Stimulated activated naive CD8-positive, alpha-beta T cell treated with anti-CD3 and anti-CD28 coated beads, Interleukin-15, Interleukin-2, amounts not matched to agents 100 U/mL and 50 U/mL, for 24 hours (primary cell): ENCODE results near the gene LRIG1.

Experiments used
- ATAC-seq: fragments of 150-1000 bp; cut with Tn5 transposase; one replicate; pipeline ENCODE4 v1.10.0; 2021
- DNase-seq: peaks from one replicate; pipeline ENCODE4 v3.0.0; 2021

The LRIG1 gene

GRCh38 chr3:66500576-66501482 is at the start of gene LRIG1:
LRIG1 (minus strand) TSS chr3:66501022; CDS start chr3:66500407, 615 bp downstream.
- peak; percentile 98 for DNase-seq
- ATAC-seq, result peak; percentile 99

- no peak for DNase-seq
- ATAC-seq, result no peak
Measured at GRCh38 chr3:66544619-66545429, 44.0 kb upstream of the LRIG1 start.

GRCh38 chr3:66542153-66542552 is 41.3 kb upstream of the LRIG1 start:
- no peak for DNase-seq
- ATAC-seq, result no peak

GRCh38 chr3:66539466-66539989 is 38.7 kb upstream of the LRIG1 start:
- ATAC-seq, result no peak

GRCh38 chr3:66538390-66538789 is 37.6 kb upstream of the LRIG1 start:
- no peak for ATAC-seq
- DNase-seq, result no peak

More at GRCh38 chr3:66539466-66539989, 38.7 kb upstream of the LRIG1 start:
- no peak for DNase-seq

GRCh38 chr3:66537735-66538134 is 36.9 kb upstream of the LRIG1 start:
- ATAC-seq (no peak), DNase-seq (no peak)

GRCh38 chr3:66536791-66537190 is 36.0 kb upstream of the LRIG1 start:
- no peak for DNase-seq

GRCh38 chr3:66534304-66534845 is 33.6 kb upstream of the LRIG1 start:
- no peak for DNase-seq
- no peak for ATAC-seq

More at GRCh38 chr3:66536791-66537190, 36.0 kb upstream of the LRIG1 start:
- no peak for ATAC-seq

- ATAC-seq (no peak), DNase-seq (no peak)
Measured at GRCh38 chr3:66532613-66533012, 31.8 kb upstream of the LRIG1 start.

- DNase-seq (no peak), ATAC-seq (no peak)
Measured at GRCh38 chr3:66532160-66532587, 31.4 kb upstream of the LRIG1 start.

GRCh38 chr3:66531256-66531655 is 30.4 kb upstream of the LRIG1 start:
- ATAC-seq (no peak), DNase-seq (no peak)

- DNase-seq (no peak), ATAC-seq (no peak)
Measured at GRCh38 chr3:66527246-66527645, 26.4 kb upstream of the LRIG1 start.

- DNase-seq (no peak), ATAC-seq (no peak)
Measured at GRCh38 chr3:66525771-66526170, 24.9 kb upstream of the LRIG1 start.

- no peak for ATAC-seq
- no peak for DNase-seq
Measured at GRCh38 chr3:66520724-66521123, 19.9 kb upstream of the LRIG1 start.

GRCh38 chr3:66518644-66519043 is 17.8 kb upstream of the LRIG1 start:
- ATAC-seq, result no peak

GRCh38 chr3:66518126-66518525 is 17.3 kb upstream of the LRIG1 start:
- DNase-seq (no peak), ATAC-seq (no peak)

More at GRCh38 chr3:66518644-66519043, 17.8 kb upstream of the LRIG1 start:
- DNase-seq, result no peak

GRCh38 chr3:66517241-66517640 is 16.4 kb upstream of the LRIG1 start:
- no peak for ATAC-seq
- no peak for DNase-seq

- ATAC-seq (no peak), DNase-seq (no peak)
Measured at GRCh38 chr3:66508461-66508860, 7.6 kb upstream of the LRIG1 start.

GRCh38 chr3:66507423-66508260 is 6.8 kb upstream of the LRIG1 start:
- no peak for DNase-seq
- no peak for ATAC-seq

GRCh38 chr3:66506154-66506553 is 5.3 kb upstream of the LRIG1 start:
- DNase-seq (no peak), ATAC-seq (no peak)

- DNase-seq, result no peak
- ATAC-seq, result no peak
Measured at GRCh38 chr3:66504850-66505641, 4.2 kb upstream of the LRIG1 start.
